GM10266 (cell line): ENCODE data around the gene KIAA0930.

Experiments
- DNase-seq: peaks from one replicate; pipeline ENCODE4 v3.0.0; 2012; ENCODE audit errors: extremely low spot score
- TF ChIP-seq, protein P1 (sequence below): IDR thresholded peaks from 2 replicates; pipeline ENCODE4 v1.5.1; 2012; ENCODE audit warnings: mild to moderate bottlenecking, low read depth; ENCODE audit not compliant: control insufficient read depth, insufficient read depth; ENCODE audit errors: missing control alignments

The KIAA0930 gene

DNA sequence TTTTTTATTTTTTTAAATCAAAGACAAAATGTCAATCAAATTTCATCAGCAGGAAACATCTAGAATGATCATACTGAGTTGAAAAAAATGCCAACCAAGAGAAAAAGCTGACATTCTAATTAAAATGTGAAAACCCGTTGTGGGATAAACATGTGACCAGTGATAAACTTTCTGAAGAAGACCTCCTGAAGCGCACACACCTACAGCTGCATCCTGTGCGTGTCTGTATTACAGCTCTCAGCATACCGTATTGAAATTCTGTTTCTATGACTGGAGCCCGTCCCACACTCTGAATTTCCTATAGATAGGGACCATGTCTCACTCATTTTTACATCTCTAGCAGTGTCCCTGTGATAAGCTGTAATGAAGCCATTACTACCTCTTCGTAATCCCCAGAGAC, 89.2 kb downstream of the KIAA0930 start:
- no peak for DNase-seq
- TF ChIP-seq, protein P1, sequence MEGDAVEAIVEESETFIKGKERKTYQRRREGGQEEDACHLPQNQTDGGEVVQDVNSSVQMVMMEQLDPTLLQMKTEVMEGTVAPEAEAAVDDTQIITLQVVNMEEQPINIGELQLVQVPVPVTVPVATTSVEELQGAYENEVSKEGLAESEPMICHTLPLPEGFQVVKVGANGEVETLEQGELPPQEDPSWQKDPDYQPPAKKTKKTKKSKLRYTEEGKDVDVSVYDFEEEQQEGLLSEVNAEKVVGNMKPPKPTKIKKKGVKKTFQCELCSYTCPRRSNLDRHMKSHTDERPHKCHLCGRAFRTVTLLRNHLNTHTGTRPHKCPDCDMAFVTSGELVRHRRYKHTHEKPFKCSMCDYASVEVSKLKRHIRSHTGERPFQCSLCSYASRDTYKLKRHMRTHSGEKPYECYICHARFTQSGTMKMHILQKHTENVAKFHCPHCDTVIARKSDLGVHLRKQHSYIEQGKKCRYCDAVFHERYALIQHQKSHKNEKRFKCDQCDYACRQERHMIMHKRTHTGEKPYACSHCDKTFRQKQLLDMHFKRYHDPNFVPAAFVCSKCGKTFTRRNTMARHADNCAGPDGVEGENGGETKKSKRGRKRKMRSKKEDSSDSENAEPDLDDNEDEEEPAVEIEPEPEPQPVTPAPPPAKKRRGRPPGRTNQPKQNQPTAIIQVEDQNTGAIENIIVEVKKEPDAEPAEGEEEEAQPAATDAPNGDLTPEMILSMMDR = no peak

DNA sequence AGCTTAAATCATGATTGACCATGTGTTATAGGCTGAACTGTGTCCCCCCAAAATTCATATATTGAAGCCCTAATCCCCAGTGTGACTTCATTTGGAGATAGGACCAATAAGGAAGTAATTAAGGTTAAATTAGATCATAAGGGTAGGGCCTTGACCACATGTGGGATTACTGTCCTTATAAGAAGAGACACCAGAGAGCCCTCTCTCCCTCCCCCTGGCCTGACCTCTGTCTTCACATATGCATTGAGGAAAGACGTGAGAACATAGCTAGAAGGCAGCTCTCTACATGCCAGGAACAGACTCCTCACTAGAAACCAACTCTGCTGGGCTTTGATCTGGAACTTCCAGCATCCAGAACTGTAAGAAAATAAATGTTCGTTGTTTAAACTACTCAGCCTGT, 90.6 kb downstream of the KIAA0930 start:
- TF ChIP-seq, protein P1 = no peak
- no peak for DNase-seq

DNA sequence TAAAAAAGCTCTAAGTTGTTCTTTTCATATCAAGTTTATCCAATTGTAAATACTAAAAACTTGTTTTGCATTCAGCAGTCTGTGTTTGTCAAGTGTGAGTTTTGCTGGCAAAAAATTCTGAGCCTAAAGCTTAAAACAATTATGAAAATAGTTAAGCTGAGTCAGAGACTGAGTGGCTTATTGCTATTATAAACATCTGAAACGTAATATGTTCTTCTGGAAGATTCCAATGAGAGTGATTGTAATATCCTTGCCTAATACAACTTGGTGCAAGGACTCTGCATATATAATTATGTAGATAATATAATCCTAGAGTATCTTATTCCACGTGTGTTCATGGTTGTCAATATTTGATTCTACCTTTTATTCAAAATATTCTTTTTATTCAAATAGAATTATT, 91.0 kb downstream of the KIAA0930 start:
- TF ChIP-seq, protein P1 = no peak
- no peak for DNase-seq

DNA sequence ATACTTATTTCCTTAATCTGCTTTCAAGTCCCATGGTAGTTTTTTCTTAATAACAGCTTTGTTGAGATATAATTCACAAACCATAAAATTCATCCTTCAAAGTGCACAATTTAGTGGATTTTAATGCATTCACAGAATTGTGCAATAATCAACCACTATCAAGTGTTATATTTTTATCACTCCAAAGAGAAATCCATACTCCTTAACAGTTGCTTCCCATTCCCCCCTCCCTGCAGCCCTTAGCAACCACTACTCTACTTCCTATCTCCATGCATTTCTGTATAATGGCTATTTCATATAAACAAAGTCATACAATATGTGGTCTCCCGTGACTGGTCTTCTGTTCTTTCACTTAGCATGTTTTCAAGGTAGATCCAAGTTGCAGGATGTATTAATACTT, 95.8 kb downstream of the KIAA0930 start:
- TF ChIP-seq, protein P1 = no peak
- DNase-seq = no peak

DNA sequence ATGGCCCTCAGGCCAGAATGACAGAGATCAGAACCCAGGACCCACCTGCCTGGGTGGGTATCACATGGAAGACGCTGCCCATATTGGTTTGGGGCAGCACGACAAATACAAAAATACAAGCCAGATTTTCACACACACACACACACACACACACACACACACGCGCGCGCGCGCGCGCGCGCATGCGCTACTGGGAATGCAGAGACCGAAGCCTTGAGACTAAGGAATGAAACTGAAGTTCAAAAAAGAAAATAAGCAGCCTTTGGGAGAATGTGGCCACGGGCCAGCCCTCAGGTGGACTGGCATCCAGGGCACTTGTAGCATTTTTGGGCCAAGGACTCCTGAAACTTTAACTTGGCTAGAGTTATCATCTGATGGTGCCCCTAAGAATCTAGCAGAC, 98.3 kb downstream of the KIAA0930 start:
- DNase-seq = no peak
- TF ChIP-seq, protein P1 = no peak
